ENCODE results near the gene CEACAM1.
"Not testable (repeated sequence)": the region's sequence is repeated elsewhere in the genome, so short reads cannot be mapped to it uniquely, and the experiment has no call there.

Gene CEACAM1

DNA sequence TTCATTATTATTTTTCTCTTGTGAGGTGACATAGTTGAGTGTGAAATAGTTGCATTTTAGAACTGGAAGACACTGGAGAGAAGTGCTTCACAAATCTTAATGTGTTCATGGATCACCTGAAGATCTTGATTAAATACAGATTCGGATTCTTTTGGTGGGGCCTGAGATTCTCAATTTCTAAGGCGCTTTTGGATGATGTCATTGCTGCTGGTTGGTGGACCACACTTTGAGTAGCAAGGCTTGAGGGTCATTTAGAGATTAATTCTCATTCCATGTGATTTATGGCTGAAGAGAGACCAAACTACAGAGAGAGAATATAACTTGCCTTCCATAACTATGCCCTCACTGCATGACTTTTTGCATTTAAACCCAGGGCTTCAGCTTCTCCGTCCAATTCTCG lies 39.3 kb upstream of the CEACAM1 start:
- Histone ChIP-seq H3K27ac (peak overlapping the region; percentile 39 to 92), H3K4me3 (no peak overlapping the region)
- no peak for DNase-seq (ENCODE audit: low spot score)
- TF ChIP-seq, protein P1, sequence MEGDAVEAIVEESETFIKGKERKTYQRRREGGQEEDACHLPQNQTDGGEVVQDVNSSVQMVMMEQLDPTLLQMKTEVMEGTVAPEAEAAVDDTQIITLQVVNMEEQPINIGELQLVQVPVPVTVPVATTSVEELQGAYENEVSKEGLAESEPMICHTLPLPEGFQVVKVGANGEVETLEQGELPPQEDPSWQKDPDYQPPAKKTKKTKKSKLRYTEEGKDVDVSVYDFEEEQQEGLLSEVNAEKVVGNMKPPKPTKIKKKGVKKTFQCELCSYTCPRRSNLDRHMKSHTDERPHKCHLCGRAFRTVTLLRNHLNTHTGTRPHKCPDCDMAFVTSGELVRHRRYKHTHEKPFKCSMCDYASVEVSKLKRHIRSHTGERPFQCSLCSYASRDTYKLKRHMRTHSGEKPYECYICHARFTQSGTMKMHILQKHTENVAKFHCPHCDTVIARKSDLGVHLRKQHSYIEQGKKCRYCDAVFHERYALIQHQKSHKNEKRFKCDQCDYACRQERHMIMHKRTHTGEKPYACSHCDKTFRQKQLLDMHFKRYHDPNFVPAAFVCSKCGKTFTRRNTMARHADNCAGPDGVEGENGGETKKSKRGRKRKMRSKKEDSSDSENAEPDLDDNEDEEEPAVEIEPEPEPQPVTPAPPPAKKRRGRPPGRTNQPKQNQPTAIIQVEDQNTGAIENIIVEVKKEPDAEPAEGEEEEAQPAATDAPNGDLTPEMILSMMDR (IDR thresholded peaks at IDR 0.05), result no peak

DNA sequence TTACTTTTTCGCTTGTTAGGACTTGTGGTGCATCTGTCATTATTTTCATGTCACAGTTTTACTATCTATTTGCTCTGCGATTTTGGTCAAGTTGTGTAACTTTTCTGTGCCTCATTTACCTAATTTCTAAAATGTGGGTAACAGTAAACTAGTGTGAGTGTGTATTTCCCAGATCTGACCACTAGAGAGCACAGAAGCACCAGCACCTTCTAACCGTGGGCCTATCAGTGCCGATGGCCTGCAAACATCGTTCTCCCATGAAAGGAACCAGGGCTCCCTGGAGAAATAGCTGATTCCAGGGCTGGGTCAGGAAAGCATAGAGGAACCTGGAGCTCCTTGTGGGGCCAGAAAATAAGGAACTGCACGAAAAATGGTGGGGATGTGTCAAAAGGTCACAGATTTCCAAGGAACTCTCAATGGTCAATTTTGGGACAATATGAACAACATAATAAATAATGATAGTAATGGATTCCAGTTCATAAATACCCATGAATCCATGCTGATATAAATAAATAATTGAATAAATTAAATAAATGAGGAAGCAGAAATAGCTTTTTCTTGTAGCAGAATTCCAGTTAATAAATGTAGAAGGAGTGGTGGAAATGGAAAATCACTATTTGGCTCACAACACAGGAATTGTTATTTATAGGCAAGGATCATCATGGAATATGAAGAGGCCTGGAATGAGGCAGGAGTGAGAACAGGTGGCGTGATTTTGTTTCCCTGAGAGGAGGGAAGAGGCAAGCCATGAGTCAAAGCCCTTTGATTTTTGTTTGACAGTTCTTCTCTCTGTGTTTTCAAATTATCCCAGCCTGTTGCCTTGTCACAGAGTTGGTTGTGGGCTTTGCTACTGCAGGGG lies 35.3 kb upstream of the CEACAM1 start:
- peak overlapping the region; percentile 13 to 92 for H3K27ac ChIP-seq
- TF ChIP-seq, protein P1 (IDR thresholded peaks at IDR 0.05), result peak; percentile 52
- no peak for DNase-seq (ENCODE audit: low spot score)
- H3K4me3 ChIP-seq, result no peak overlapping the region

DNA sequence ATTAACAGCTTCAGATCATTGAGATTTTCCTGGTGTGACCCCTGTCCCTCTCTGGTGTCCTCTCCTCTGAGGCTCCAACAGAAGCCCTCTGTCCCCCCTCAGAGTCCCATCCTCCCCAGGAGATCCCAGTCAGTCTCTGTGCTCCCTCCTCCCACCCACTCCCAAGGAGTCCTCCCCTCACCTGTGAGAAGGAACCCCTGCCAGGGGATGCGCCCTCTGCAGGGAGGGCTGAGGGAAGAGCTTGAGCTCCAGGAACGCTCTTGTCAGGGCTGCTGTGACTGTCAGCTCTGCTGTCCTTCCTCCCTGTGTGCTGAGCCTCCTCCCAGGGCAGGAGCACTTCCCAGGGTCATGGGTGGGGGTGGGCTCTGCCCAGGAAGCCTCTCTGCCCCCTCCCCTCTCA lies 33.2 kb upstream of the CEACAM1 start:
- DNase-seq (ENCODE audit: low spot score), result no peak
- Histone ChIP-seq H3K4me3 (no peak overlapping the region), H3K27ac (no peak overlapping the region)
- TF ChIP-seq, protein P1 (IDR thresholded peaks at IDR 0.05), result no peak

DNA sequence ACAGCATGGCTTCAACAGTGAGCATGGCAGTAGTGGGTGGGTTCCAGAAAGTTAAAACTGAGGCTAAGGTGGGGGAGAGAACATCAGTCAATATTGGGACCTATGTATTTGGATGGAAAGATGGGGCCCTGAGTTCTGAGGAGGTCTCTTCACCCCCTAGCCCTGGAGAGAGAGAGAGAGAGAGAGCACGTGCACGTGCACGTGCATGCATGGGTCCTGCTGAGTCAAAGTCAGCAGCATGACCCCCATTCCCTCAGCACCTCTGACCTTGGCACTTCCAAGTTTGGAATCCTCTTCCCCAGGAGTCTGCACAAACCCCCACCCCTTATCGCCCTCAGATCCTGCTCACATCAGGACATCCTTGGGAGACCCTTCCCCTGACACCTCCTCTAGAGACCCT lies 32.5 kb upstream of the CEACAM1 start:
- DNase-seq (ENCODE audit: low spot score), result no peak
- TF ChIP-seq, protein P1 (IDR thresholded peaks at IDR 0.05), result no peak
- Histone ChIP-seq H3K27ac (no peak overlapping the region), H3K4me3 (no peak overlapping the region)

DNA sequence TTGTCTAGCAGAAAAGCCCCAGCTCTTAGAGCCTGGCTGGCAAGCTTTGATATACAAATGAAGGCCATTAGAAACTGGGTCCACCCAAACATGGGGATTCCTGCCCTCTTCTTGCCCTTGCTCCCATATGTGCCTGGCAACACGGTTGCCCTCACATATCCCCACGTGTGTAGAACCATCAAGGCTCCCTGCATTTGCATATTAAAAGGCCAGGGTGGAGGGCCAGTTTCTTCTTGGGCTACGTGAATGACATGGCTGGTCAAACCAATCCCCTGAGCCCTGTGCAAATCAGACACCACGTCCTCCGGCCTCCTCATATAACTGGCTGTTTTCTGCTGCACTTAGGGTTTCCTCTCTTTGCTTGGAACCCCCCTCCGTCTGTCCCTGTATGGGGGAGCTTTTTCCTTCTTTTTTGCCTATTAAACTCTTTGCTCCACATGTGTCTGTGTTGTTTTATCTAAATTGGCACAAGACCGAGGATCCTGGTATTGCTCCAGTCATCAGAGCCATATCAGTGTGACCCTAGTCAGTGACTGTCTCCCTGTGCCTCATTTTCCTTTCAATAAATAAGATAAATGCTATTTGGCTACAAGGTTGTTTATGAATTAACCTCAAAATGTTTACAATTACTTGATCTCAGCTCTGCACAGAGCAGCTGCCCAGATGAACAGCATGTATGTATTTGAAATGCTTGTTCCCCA lies 30.3 kb upstream of the CEACAM1 start:
- TF ChIP-seq, protein P1 (IDR thresholded peaks at IDR 0.05), result no peak
- H3K27ac ChIP-seq, result no peak overlapping the region
- H3K4me3 ChIP-seq, result no peak overlapping the region
- DNase-seq (ENCODE audit: low spot score), result no peak

DNA sequence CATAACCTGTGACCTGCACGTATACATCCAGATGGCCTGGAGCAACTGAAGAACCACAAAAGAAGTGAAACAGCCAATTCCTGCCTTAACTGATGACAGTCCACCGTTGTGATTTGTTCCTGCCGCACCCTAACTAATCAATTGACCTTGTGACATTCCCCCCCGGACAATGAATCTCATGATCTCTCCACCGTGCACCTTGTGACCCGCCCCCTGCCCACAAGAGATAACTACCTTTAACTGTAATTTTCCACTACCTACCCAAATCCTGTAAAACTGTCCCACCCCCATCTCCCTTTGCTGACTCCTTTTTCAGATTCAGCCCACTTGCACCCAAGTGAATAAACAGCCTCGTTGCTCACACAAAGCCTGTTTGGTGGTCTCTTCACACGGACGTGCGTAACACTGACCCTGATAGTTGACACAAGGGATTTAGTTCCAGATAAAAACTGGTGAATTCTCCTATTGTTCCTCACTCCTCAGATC lies 29.1 kb upstream of the CEACAM1 start:
- not testable (repeated sequence) for H3K4me3 ChIP-seq; DNase-seq (ENCODE audit: low spot score); H3K27ac ChIP-seq

DNA sequence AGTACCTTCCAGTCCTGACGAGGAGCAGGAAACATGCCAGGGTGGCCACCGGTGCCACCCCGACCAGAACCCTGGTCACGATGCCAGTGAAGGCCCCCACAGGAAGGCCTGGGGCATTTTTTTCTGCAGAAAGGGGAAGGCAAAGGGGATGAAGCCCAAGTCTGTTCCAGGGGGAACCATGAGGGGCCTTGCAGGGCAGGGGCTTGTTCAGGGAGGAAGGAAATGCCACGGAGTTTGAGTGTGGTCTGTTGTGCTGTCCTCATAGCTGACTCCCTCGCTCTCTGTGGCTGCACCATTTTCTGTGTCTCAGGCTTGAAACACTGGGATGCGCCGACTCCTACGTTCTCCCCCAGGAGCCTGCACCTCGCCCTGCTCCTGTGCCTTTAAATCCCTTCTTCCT lies 27.5 kb upstream of the CEACAM1 start:
- Histone ChIP-seq H3K4me3 (no peak overlapping the region), H3K27ac (no peak overlapping the region)
- TF ChIP-seq, protein P1 (IDR thresholded peaks at IDR 0.05), result no peak
- no peak for DNase-seq (ENCODE audit: low spot score)
